Measurements from ENCODE around the gene TM9SF1. TPM values are rescaled to one million over a fixed set of nuclear protein-coding genes. Genes with fewer than 3 reads are reported as not detected.

Gene TM9SF1
- polyA plus RNA-seq, 1 donor: 50.9 TPM

- no CpG with 5 or more reads among the region's 10 CpGs for WGBS (ENCODE audit: insufficient coverage, low lambda C conversion rate)
- Histone ChIP-seq H3K9me3 (ENCODE audit: control insufficient read depth, low read depth, low read length) (peaks cover 3% of the 10 kb centered on the region), H3K4me1 (ENCODE audit: control insufficient read depth, insufficient read depth, low read length) (peaks cover 12% of the 10 kb centered on the region), H3K27me3 (ENCODE audit: control insufficient read depth, insufficient read depth, low read length) (no peaks in the 10 kb centered on the region), H3K36me3 (ENCODE audit: control insufficient read depth, insufficient read depth, low read length) (peaks cover 72% of the 10 kb centered on the region), H3K27ac (ENCODE audit: low read length) (no peak overlapping the region), H3K4me3 (ENCODE audit: low read length) (no peak overlapping the region)
- no peak for DNase-seq
Measured at GRCh38 chr14:24186831-24187538, 8.3 kb downstream of the TM9SF1 start.

- Histone ChIP-seq H3K27ac (ENCODE audit: low read length) (no peak overlapping the region), H3K27me3 (ENCODE audit: control insufficient read depth, insufficient read depth, low read length) (no peaks in the 10 kb centered on the region), H3K36me3 (ENCODE audit: control insufficient read depth, insufficient read depth, low read length) (peaks cover 78% of the 10 kb centered on the region), H3K4me3 (ENCODE audit: low read length) (no peak overlapping the region), H3K4me1 (ENCODE audit: control insufficient read depth, insufficient read depth, low read length) (peaks cover 21% of the 10 kb centered on the region), H3K9me3 (ENCODE audit: control insufficient read depth, low read depth, low read length) (peaks cover 3% of the 10 kb centered on the region)
- no peak for DNase-seq
- WGBS (ENCODE audit: insufficient coverage, low lambda C conversion rate): no CpG with 5 or more reads among the region's 11 CpGs
Measured at GRCh38 chr14:24185741-24186140, 9.5 kb downstream of the TM9SF1 start.

- peaks cover 81% of the 10 kb centered on the region for H3K36me3 ChIP-seq (ENCODE audit: control insufficient read depth, insufficient read depth, low read length)
- no peak overlapping the region for H3K27ac ChIP-seq (ENCODE audit: low read length)
- H3K4me1 ChIP-seq (ENCODE audit: control insufficient read depth, insufficient read depth, low read length): peaks cover 28% of the 10 kb centered on the region
- peaks cover 3% of the 10 kb centered on the region for H3K9me3 ChIP-seq (ENCODE audit: control insufficient read depth, low read depth, low read length)
- WGBS (ENCODE audit: insufficient coverage, low lambda C conversion rate): 100% methylated on average over 1 of the region's 7 CpGs
- no peak overlapping the region for H3K4me3 ChIP-seq (ENCODE audit: low read length)
- H3K27me3 ChIP-seq (ENCODE audit: control insufficient read depth, insufficient read depth, low read length): no peaks in the 10 kb centered on the region
- no peak for DNase-seq
Measured at GRCh38 chr14:24185026-24185425, 10.2 kb downstream of the TM9SF1 start.

- Histone ChIP-seq H3K36me3 (ENCODE audit: control insufficient read depth, insufficient read depth, low read length) (peaks cover 81% of the 10 kb centered on the region), H3K27ac (ENCODE audit: low read length) (no peak overlapping the region), H3K9me3 (ENCODE audit: control insufficient read depth, low read depth, low read length) (peaks cover 3% of the 10 kb centered on the region), H3K4me3 (ENCODE audit: low read length) (no peak overlapping the region), H3K4me1 (ENCODE audit: control insufficient read depth, insufficient read depth, low read length) (peaks cover 35% of the 10 kb centered on the region), H3K27me3 (ENCODE audit: control insufficient read depth, insufficient read depth, low read length) (no peaks in the 10 kb centered on the region)
- no peak for DNase-seq
- WGBS (ENCODE audit: insufficient coverage, low lambda C conversion rate): no CpG with 5 or more reads among the region's 19 CpGs
Measured at GRCh38 chr14:24184104-24184970, 10.9 kb downstream of the TM9SF1 start.

- DNase-seq: no peak
- Histone ChIP-seq H3K4me3 (ENCODE audit: low read length) (no peak overlapping the region), H3K27me3 (ENCODE audit: control insufficient read depth, insufficient read depth, low read length) (no peaks in the 10 kb centered on the region), H3K9me3 (ENCODE audit: control insufficient read depth, low read depth, low read length) (no peaks in the 10 kb centered on the region), H3K4me1 (ENCODE audit: control insufficient read depth, insufficient read depth, low read length) (peaks cover 48% of the 10 kb centered on the region), H3K27ac (ENCODE audit: low read length) (no peak overlapping the region), H3K36me3 (ENCODE audit: control insufficient read depth, insufficient read depth, low read length) (peaks cover 94% of the 10 kb centered on the region)
- no CpG with 5 or more reads among the region's 15 CpGs for WGBS (ENCODE audit: insufficient coverage, low lambda C conversion rate)
Measured at GRCh38 chr14:24183014-24183481, 12.2 kb downstream of the TM9SF1 start.

- H3K4me1 ChIP-seq (ENCODE audit: control insufficient read depth, insufficient read depth, low read length): peaks cover 48% of the 10 kb centered on the region
- DNase-seq: no peak
- WGBS (ENCODE audit: insufficient coverage, low lambda C conversion rate): no CpG with 5 or more reads among the region's 14 CpGs
- no peak overlapping the region for H3K4me3 ChIP-seq (ENCODE audit: low read length)
- peak overlapping the region; percentile 91 for H3K27ac ChIP-seq (ENCODE audit: low read length)
- H3K27me3 ChIP-seq (ENCODE audit: control insufficient read depth, insufficient read depth, low read length): no peaks in the 10 kb centered on the region
- no peaks in the 10 kb centered on the region for H3K9me3 ChIP-seq (ENCODE audit: control insufficient read depth, low read depth, low read length)
- H3K36me3 ChIP-seq (ENCODE audit: control insufficient read depth, insufficient read depth, low read length): peaks cover 100% of the 10 kb centered on the region
Measured at GRCh38 chr14:24182110-24182882, 12.9 kb downstream of the TM9SF1 start.

GRCh38 chr14:24181371-24182077 lies 13.7 kb downstream of the TM9SF1 start:
- no CpG with 5 or more reads among the region's 19 CpGs for WGBS (ENCODE audit: insufficient coverage, low lambda C conversion rate)
- Histone ChIP-seq H3K9me3 (ENCODE audit: control insufficient read depth, low read depth, low read length) (no peaks in the 10 kb centered on the region), H3K27ac (ENCODE audit: low read length) (peak overlapping the region; percentile 91), H3K36me3 (ENCODE audit: control insufficient read depth, insufficient read depth, low read length) (peaks cover 100% of the 10 kb centered on the region), H3K27me3 (ENCODE audit: control insufficient read depth, insufficient read depth, low read length) (no peaks in the 10 kb centered on the region), H3K4me3 (ENCODE audit: low read length) (no peak overlapping the region), H3K4me1 (ENCODE audit: control insufficient read depth, insufficient read depth, low read length) (peaks cover 52% of the 10 kb centered on the region)
- DNase-seq: no peak

- Histone ChIP-seq H3K27ac (ENCODE audit: low read length) (peak overlapping the region; percentile 91), H3K4me1 (ENCODE audit: control insufficient read depth, insufficient read depth, low read length) (peaks cover 56% of the 10 kb centered on the region), H3K9me3 (ENCODE audit: control insufficient read depth, low read depth, low read length) (no peaks in the 10 kb centered on the region), H3K27me3 (ENCODE audit: control insufficient read depth, insufficient read depth, low read length) (no peaks in the 10 kb centered on the region), H3K4me3 (ENCODE audit: low read length) (no peak overlapping the region), H3K36me3 (ENCODE audit: control insufficient read depth, insufficient read depth, low read length) (peaks cover 94% of the 10 kb centered on the region)
- peak; percentile 81 to 91 for DNase-seq
- WGBS (ENCODE audit: insufficient coverage, low lambda C conversion rate): no CpG with 5 or more reads among the region's 18 CpGs
Measured at GRCh38 chr14:24179961-24180796, 15.1 kb downstream of the TM9SF1 start.

GRCh38 chr14:24179294-24179960 lies 15.8 kb downstream of the TM9SF1 start:
- Histone ChIP-seq H3K27me3 (ENCODE audit: control insufficient read depth, insufficient read depth, low read length) (no peaks in the 10 kb centered on the region), H3K27ac (ENCODE audit: low read length) (peak overlapping the region; percentile 91), H3K36me3 (ENCODE audit: control insufficient read depth, insufficient read depth, low read length) (peaks cover 93% of the 10 kb centered on the region), H3K9me3 (ENCODE audit: control insufficient read depth, low read depth, low read length) (no peaks in the 10 kb centered on the region), H3K4me3 (ENCODE audit: low read length) (no peak overlapping the region), H3K4me1 (ENCODE audit: control insufficient read depth, insufficient read depth, low read length) (peaks cover 56% of the 10 kb centered on the region)
- peak in 1 of 2 donors; percentile 12 for DNase-seq
- no CpG with 5 or more reads among the region's 14 CpGs for WGBS (ENCODE audit: insufficient coverage, low lambda C conversion rate)

Data from large intestine (tissue), 3 donors.